GM21576 (cell line): ENCODE data around the gene STAB2.
A peak's percentile ranks its signal among the peaks of the same experiment; 100 is the strongest.

ENCODE experiments used
- ATAC-seq: cut with Tn5 transposase; IDR thresholded peaks from one replicate; pipeline ENCODE4 v1.9.1; 2021; ENCODE audit warnings: mild to moderate bottlenecking, moderate library complexity; ENCODE audit not compliant: unreplicated experiment

Gene STAB2

GRCh38 chr12:103586791-103587370 lies at the start of gene STAB2:
STAB2 (plus strand) TSS chr12:103587273; CDS start chr12:103587477, 204 bp downstream.
- ATAC-seq, result no peak

GRCh38 chr12:103538397-103538796 lies 48.7 kb upstream of the STAB2 start:
- no peak for ATAC-seq

- no peak for ATAC-seq
Observed at GRCh38 chr12:103540319-103540718, 46.8 kb upstream of the STAB2 start.

GRCh38 chr12:103542078-103542477 lies 45.0 kb upstream of the STAB2 start:
- ATAC-seq, result no peak

GRCh38 chr12:103546959-103547358 lies 40.1 kb upstream of the STAB2 start:
- no peak for ATAC-seq

GRCh38 chr12:103547376-103547775 lies 39.7 kb upstream of the STAB2 start:
- ATAC-seq, result no peak

GRCh38 chr12:103547929-103548328 lies 39.1 kb upstream of the STAB2 start:
- no peak for ATAC-seq

- ATAC-seq, result peak; percentile 74
Observed at GRCh38 chr12:103548622-103549601, 38.2 kb upstream of the STAB2 start.

- ATAC-seq, result no peak
Observed at GRCh38 chr12:103556890-103557627, 30.0 kb upstream of the STAB2 start.

- no peak for ATAC-seq
Observed at GRCh38 chr12:103557628-103558010, 29.5 kb upstream of the STAB2 start.

GRCh38 chr12:103558879-103559278 lies 28.2 kb upstream of the STAB2 start:
- ATAC-seq, result no peak

- no peak for ATAC-seq
Observed at GRCh38 chr12:103560604-103561101, 26.4 kb upstream of the STAB2 start.

- ATAC-seq, result no peak
Observed at GRCh38 chr12:103561174-103561573, 25.9 kb upstream of the STAB2 start.

GRCh38 chr12:103566398-103566797 lies 20.7 kb upstream of the STAB2 start:
- no peak for ATAC-seq

GRCh38 chr12:103569278-103569677 lies 17.8 kb upstream of the STAB2 start:
- no peak for ATAC-seq

- no peak for ATAC-seq
Observed at GRCh38 chr12:103571286-103571685, 15.8 kb upstream of the STAB2 start.

- no peak for ATAC-seq
Observed at GRCh38 chr12:103572312-103573045, 14.6 kb upstream of the STAB2 start.

- ATAC-seq, result no peak
Observed at GRCh38 chr12:103573185-103573584, 13.9 kb upstream of the STAB2 start.

- no peak for ATAC-seq
Observed at GRCh38 chr12:103578926-103579325, 8.1 kb upstream of the STAB2 start.

- ATAC-seq, result no peak
Observed at GRCh38 chr12:103580026-103580425, 7.0 kb upstream of the STAB2 start.

GRCh38 chr12:103583008-103583407 lies 4.1 kb upstream of the STAB2 start:
- ATAC-seq, result no peak
